HL-60 (cell line): ENCODE data around the gene STARD3.

ENCODE experiments used
- DNase-seq, 2 experiments: peaks; one replicate each; pipeline ENCODE4 v3.0.0-alpha.2; 2010 to 2020; ENCODE audit warnings: low read depth in 1 of 2, low spot score in 1 of 2
- H3K27ac ChIP-seq: fragments of 250-450 bp; sonication (Bioruptor Pico); replicated peaks from 2 replicates; pipeline ENCODE4 v1.5.1; 2020; ENCODE audit warnings: mild to moderate bottlenecking, moderate library complexity
- H3K27me3 ChIP-seq: fragments of 250-450 bp; sonication (Bioruptor Pico); 2 replicates; pipeline ENCODE4 v1.5.1; 2021; ENCODE audit warnings: mild to moderate bottlenecking, moderate library complexity; ENCODE audit not compliant: insufficient read depth, poor library complexity, severe bottlenecking
- H3K4me3 ChIP-seq: replicated peaks from 2 replicates; pipeline ENCODE4 v1.5.1; 2011; ENCODE audit warnings: mild to moderate bottlenecking, control low read depth, low read length; ENCODE audit not compliant: insufficient read depth
- CTCF ChIP-seq: IDR thresholded peaks from one replicate; pipeline ENCODE4 v1.5.1; 2011; ENCODE audit warnings: low read length, control low read depth, inconsistent platforms; ENCODE audit not compliant: insufficient read depth
- GABPA ChIP-seq: IDR thresholded peaks from 2 replicates; pipeline ENCODE4 v1.6.1; 2012; ENCODE audit warnings: low read depth
- POLR2AphosphoS5 ChIP-seq: IDR thresholded peaks from 2 replicates; pipeline ENCODE4 v1.6.1; 2012; ENCODE audit warnings: low read depth
- REST ChIP-seq: IDR thresholded peaks from 2 replicates; pipeline ENCODE4 v1.6.1; 2012; ENCODE audit warnings: low read depth; ENCODE audit not compliant: insufficient replicate concordance
- SPI1 ChIP-seq: IDR thresholded peaks from 2 replicates; pipeline ENCODE4 v1.6.1; 2012; ENCODE audit warnings: low read depth, mild to moderate bottlenecking, borderline replicate concordance

The STARD3 gene

GRCh38 chr17:39658346-39658745, 21.4 kb downstream of the STARD3 start:
- Histone ChIP-seq H3K27me3 (no peaks in the 10 kb centered on the region), H3K4me3 (no peak overlapping the region), H3K27ac (no peak overlapping the region)
- no peak for TF ChIP-seq POLR2AphosphoS5
- TF ChIP-seq SPI1 = no peak
- TF ChIP-seq GABPA = no peak
- no peak for TF ChIP-seq CTCF
- TF ChIP-seq REST = no peak
- DNase-seq = no peak

GRCh38 chr17:39658760-39659159, 21.8 kb downstream of the STARD3 start:
- no peak for DNase-seq
- no peak for TF ChIP-seq REST
- TF ChIP-seq SPI1 = no peak
- TF ChIP-seq GABPA = no peak
- TF ChIP-seq CTCF = no peak
- no peak for TF ChIP-seq POLR2AphosphoS5
- no peak overlapping the region for H3K27ac ChIP-seq

GRCh38 chr17:39659279-39660010, 22.5 kb downstream of the STARD3 start:
- Histone ChIP-seq H3K4me3 (no peak overlapping the region), H3K27me3 (no peaks in the 10 kb centered on the region), H3K27ac (no peak overlapping the region)
- TF ChIP-seq SPI1 (no peak), CTCF (no peak)
- DNase-seq = no peak

More at GRCh38 chr17:39658760-39659159, 21.8 kb downstream of the STARD3 start:
- Histone ChIP-seq H3K4me3 (no peak overlapping the region), H3K27me3 (no peaks in the 10 kb centered on the region)

GRCh38 chr17:39660011-39660360, 23.0 kb downstream of the STARD3 start:
- TF ChIP-seq POLR2AphosphoS5 = no peak
- TF ChIP-seq GABPA = no peak
- TF ChIP-seq REST = no peak
- no peak for TF ChIP-seq CTCF
- Histone ChIP-seq H3K4me3 (no peak overlapping the region), H3K27me3 (no peaks in the 10 kb centered on the region), H3K27ac (no peak overlapping the region)
- no peak for DNase-seq
